Activated T-helper 2 cell treated with anti-CD3 and anti-CD28 coated beads, Interferon-gamma antibody, Interleukin-2, Interleukin-4, amounts not matched to agents 10 μg/mL and 5 μg/mL and 100 μg/mL, durations not matched to agents 14 hours and 24 hours and 36 hours (primary cell): ENCODE data around the gene TCP1. TPM values are rescaled to one million over a fixed set of nuclear protein-coding genes. Genes with fewer than 3 reads are reported as not detected.
A peak's percentile ranks its signal among the peaks of the same experiment; 100 is the strongest.

Experiments used
- DNase-seq: peaks from one replicate; pipeline ENCODE4 v3.0.0; 2021; ENCODE audit warnings: low spot score
- H3K27ac Mint-ChIP-seq: one replicate; pipeline ENCODE4 v1.8.0; 2021; ENCODE audit warnings: mixed read lengths
- H3K27me3 Mint-ChIP-seq: one replicate; pipeline ENCODE4 v1.8.0; 2021; ENCODE audit warnings: low read depth, mixed read lengths
- H3K36me3 Mint-ChIP-seq: one replicate; pipeline ENCODE4 v1.8.0; 2021; ENCODE audit warnings: low read depth, mixed read lengths
- H3K4me1 Mint-ChIP-seq: one replicate; pipeline ENCODE4 v1.8.0; 2021; ENCODE audit warnings: low read depth, mixed read lengths
- H3K4me3 Mint-ChIP-seq: one replicate; pipeline ENCODE4 v1.8.0; 2021; ENCODE audit warnings: low read depth, mild to moderate bottlenecking, moderate library complexity, mixed read lengths
- H3K9me3 Mint-ChIP-seq: one replicate; pipeline ENCODE4 v1.8.0; 2021; ENCODE audit warnings: mixed read lengths
- intact Hi-C: fragments of 100-400 bp; cut with micrococcal nuclease; formaldehyde crosslinking; loops from one replicate; pipeline ENCODE4 v1.15.1; 2023
- total RNA-seq: library from RNA; stranded (reverse); gene quantifications from 2 replicates; pipeline ENCODE4 v1.2.3, GENCODE V29; 2022

TCP1 gene
- total RNA-seq, 1 donor from 2014 or later: 438 TPM

DNA sequence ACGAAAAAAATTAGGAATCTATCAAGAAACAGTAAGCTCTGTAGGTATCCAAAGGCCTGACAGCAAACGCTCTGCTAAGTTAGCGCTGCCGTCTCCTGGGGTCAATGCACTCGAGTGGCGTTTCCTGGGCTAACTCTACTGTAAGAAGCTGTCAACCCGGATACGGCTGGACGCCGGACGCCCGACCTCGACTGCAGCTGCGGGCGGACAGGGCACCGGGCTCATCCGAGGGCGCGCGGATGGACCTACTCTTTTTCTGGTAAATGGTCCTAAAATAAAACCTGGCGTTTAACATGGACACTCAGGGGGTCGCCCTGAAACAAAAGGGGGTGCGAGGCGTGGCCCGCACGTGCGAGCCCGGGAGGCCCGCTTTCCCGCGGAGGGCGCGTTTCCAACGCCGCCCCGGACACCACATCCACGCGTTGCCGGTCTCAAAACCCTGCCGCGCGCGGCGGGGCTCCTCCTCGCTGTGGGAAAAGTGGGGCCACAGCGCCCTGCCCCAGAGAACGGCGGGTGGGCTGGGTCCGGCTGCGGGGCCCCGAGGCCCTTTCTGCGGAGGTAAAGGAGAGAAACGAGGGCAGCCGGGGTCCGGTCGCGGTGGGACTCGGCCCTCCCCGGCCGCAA is 537 bp downstream of the TCP1 start:
- peak; percentile 16 for DNase-seq
- intact Hi-C loops: loop anchor here (1.0 to 2.0 kb wide), 4 partner anchors 27 to 180 kb away; partner anchors contain the start of genes ACAT2, IGF2R and WTAP
- Mint-ChIP-seq H3K4me3 (peak overlapping the region; percentile 96), H3K27ac (peak overlapping the region; percentile 86), H3K9me3 (no peaks in the 10 kb centered on the region), H3K36me3 (peaks cover 74% of the 10 kb centered on the region), H3K27me3 (no peaks in the 10 kb centered on the region), H3K4me1 (peaks cover 44% of the 10 kb centered on the region)

GRCh38 chr6:159788276-159788675 is 1.1 kb downstream of the TCP1 start:
- DNase-seq: no peak
- Mint-ChIP-seq H3K27ac (peak overlapping the region; percentile 86), H3K27me3 (no peaks in the 10 kb centered on the region), H3K36me3 (peaks cover 73% of the 10 kb centered on the region), H3K4me3 (peak overlapping the region; percentile 96), H3K4me1 (peaks cover 45% of the 10 kb centered on the region), H3K9me3 (no peaks in the 10 kb centered on the region)
- intact Hi-C loops: loop anchor here (2.0 kb wide), 1 partner anchor 181 kb away; the partner anchor contains the start of gene IGF2R

DNA sequence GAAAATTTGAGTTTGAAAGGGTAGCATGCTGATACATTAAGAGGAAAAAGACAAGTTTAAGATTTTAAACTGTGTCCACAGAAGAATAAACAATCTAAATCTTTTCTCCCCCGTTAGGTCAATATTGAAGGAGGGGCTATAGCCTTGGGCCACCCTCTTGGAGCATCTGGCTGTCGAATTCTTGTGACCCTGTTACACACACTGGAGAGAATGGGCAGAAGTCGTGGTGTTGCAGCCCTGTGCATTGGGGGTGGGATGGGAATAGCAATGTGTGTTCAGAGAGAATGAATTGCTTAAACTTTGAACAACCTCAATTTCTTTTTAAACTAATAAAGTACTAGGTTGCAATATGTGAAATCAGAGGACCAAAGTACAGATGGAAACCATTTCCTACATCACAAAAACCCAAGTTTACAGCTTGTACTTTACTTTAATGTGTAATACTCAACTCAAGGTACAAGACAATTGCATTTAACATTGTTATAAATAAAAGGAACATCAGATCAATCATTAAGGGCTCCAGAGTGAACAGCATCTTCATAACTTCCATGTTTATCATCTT is 10.8 kb downstream of the TCP1 start:
- Mint-ChIP-seq H3K36me3 (peaks cover 92% of the 10 kb centered on the region), H3K27me3 (no peaks in the 10 kb centered on the region)

DNA sequence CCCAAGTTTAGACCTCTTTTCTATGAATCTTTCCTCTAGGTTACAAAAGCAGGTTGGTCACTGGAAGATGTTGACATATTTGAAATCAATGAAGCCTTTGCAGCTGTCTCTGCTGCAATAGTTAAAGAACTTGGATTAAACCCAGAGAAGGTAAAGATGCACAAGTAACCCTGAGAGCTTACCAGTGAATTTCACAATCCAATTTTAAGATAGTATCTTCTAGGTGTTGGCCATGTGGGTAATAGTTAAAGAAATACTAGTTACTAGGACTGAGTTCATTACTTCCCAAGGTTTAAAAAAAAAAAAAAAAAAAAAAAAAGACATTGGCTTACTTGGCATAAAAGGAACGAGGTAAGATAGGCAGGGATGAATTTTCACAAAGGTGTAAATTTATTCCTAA is 11.3 kb downstream of the TCP1 start:
- DNase-seq: no peak
- Mint-ChIP-seq H3K27me3 (no peaks in the 10 kb centered on the region), H3K4me1 (peaks cover 19% of the 10 kb centered on the region), H3K27ac (no peak overlapping the region), H3K9me3 (no peaks in the 10 kb centered on the region), H3K36me3 (peaks cover 93% of the 10 kb centered on the region), H3K4me3 (no peak overlapping the region)
- intact Hi-C loops: no loop called here

More for the DNA sequence above, 10.8 kb downstream of the TCP1 start:
- intact Hi-C loops: no loop called here
- Mint-ChIP-seq H3K9me3 (no peaks in the 10 kb centered on the region), H3K4me3 (no peak overlapping the region), H3K27ac (no peak overlapping the region), H3K4me1 (peaks cover 19% of the 10 kb centered on the region)
- no peak for DNase-seq

- H3K4me1 Mint-ChIP-seq: peaks cover 12% of the 10 kb centered on the region
- intact Hi-C loops: no loop called here
- H3K9me3 Mint-ChIP-seq: no peaks in the 10 kb centered on the region
- H3K4me3 Mint-ChIP-seq: no peak overlapping the region
- no peak overlapping the region for H3K27ac Mint-ChIP-seq
- no peaks in the 10 kb centered on the region for H3K27me3 Mint-ChIP-seq
- no peak for DNase-seq
- peaks cover 87% of the 10 kb centered on the region for H3K36me3 Mint-ChIP-seq
Observed at GRCh38 chr6:159777240-159777904, 12.0 kb downstream of the TCP1 start.

- DNase-seq: no peak
- no peak overlapping the region for H3K4me3 Mint-ChIP-seq
- H3K9me3 Mint-ChIP-seq: peaks cover 3% of the 10 kb centered on the region
- H3K36me3 Mint-ChIP-seq: peaks cover 84% of the 10 kb centered on the region
- intact Hi-C loops: no loop called here
- peaks cover 5% of the 10 kb centered on the region for H3K4me1 Mint-ChIP-seq
- H3K27me3 Mint-ChIP-seq: no peaks in the 10 kb centered on the region
- H3K27ac Mint-ChIP-seq: no peak overlapping the region
Observed at GRCh38 chr6:159772196-159772595, 17.2 kb downstream of the TCP1 start.

DNA sequence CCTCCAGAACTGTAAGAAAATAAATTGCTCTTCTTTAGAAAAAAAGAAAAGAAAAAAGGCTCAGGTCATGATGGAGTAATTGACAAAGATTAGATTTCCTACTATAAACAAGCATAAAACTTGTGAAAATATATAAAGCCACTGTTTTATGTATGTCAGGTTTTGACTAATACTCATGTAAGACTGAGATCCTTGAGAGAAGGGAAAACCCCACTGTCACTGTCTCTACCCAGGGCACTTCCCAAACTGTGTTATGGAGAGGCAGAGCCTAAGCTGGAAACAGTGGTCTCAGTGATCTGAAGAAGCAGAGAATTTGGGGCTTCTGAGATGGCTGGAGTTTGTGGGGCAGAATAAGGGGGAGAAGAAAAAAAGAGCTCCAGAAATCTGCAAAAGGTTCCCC is 19.9 kb downstream of the TCP1 start:
- no peak for DNase-seq
- Mint-ChIP-seq H3K9me3 (peaks cover 3% of the 10 kb centered on the region), H3K27me3 (no peaks in the 10 kb centered on the region), H3K36me3 (peaks cover 84% of the 10 kb centered on the region), H3K4me1 (peaks cover 21% of the 10 kb centered on the region), H3K27ac (peak overlapping the region; percentile 53), H3K4me3 (no peak overlapping the region)
- intact Hi-C loops: no loop called here

DNA sequence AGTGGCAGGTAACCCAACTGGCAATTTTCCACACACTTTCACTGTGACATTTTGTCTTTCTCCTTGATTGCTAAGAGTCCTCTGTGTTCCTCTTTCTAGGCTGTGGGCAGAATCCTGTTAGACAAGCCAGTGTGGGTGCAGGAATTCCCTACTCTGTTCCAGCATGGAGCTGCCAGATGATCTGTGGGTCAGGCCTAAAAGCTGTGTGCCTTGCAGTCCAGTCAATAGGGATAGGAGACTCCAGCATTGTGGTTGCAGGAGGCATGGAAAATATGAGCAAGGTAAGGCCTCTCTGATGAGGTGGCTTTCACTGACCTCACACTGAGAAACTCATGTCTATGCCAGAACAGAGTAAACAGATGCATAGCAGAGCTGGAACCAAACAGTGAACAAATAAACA is 22.5 kb downstream of the TCP1 start:
- Mint-ChIP-seq H3K4me1 (peaks cover 26% of the 10 kb centered on the region), H3K27ac (peak overlapping the region; percentile 66), H3K4me3 (no peak overlapping the region), H3K27me3 (no peaks in the 10 kb centered on the region), H3K9me3 (peaks cover 3% of the 10 kb centered on the region), H3K36me3 (peaks cover 81% of the 10 kb centered on the region)
- intact Hi-C loops: no loop called here
- DNase-seq: no peak

GRCh38 chr6:159762681-159763293 is 26.6 kb downstream of the TCP1 start:
- Mint-ChIP-seq H3K36me3 (peaks cover 61% of the 10 kb centered on the region), H3K4me3 (peak overlapping the region; percentile 93), H3K9me3 (no peaks in the 10 kb centered on the region), H3K27me3 (no peaks in the 10 kb centered on the region), H3K4me1 (peaks cover 46% of the 10 kb centered on the region), H3K27ac (peak overlapping the region; percentile 90)
- intact Hi-C loops: loop anchor here (1.0 kb wide), 3 partner anchors 27 to 69 kb away; partner anchors contain the start of genes SOD2 and TCP1
- peak; percentile 24 for DNase-seq

GRCh38 chr6:159761873-159762680 is 27.3 kb downstream of the TCP1 start, which contains the start of gene ACAT2:
Gene ACAT2, plus strand, starts transcription at chr6:159762045. Its CDS starts 43 bp downstream, at chr6:159762088.
- peaks cover 60% of the 10 kb centered on the region for H3K36me3 Mint-ChIP-seq
- no peaks in the 10 kb centered on the region for H3K9me3 Mint-ChIP-seq
- H3K4me3 Mint-ChIP-seq: peak within 1 kb of the TSS; percentile 93
- H3K27ac Mint-ChIP-seq: peak within 1 kb of the TSS; percentile 93
- H3K27me3 Mint-ChIP-seq: no peaks in the 10 kb centered on the region
- peak; percentile 91 for DNase-seq
- intact Hi-C loops: loop anchor here (1.0 kb wide), 3 partner anchors 27 to 69 kb away; partner anchors contain the start of genes SOD2 and TCP1
- peaks cover 46% of the 10 kb centered on the region for H3K4me1 Mint-ChIP-seq

DNA sequence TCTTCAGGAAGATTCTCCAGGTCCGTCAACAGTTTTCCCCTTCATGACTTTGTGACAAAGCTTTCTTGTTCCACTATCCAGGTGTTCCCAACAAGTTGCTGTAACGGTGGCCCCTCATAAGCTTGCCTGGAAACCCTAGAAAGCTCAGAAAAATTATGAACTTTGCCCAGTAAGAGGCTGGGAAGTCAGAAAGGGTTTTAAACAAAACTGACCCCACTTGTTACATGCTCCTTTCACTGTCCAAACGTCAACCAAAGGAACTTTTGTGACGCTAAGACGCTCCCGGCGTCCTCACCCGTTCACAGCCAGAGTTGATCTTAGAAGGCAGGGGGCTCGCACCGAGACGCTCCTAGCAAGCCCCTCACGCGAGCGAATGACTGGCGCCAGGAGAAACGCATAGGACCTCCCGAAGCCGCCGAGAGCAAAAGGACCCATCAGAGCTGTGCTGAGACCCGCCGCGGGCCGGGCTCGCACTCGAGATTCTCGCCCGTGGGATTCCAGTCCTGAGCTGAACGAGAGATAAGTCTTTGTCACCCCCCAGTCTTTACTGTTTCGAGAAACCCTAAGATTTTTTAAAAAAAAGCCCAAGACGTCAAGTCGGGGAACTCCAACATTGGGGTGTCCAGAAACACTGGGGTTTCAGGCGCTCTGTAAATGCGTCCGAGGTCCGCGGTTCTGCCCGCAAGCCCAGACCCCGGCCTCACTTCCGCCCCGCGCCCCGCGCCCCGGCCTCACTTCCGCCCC is 28.1 kb downstream of the TCP1 start:
- H3K9me3 Mint-ChIP-seq: no peaks in the 10 kb centered on the region
- intact Hi-C loops: no loop called here
- H3K4me1 Mint-ChIP-seq: peaks cover 40% of the 10 kb centered on the region
- peak overlapping the region; percentile 87 for H3K4me3 Mint-ChIP-seq
- H3K27ac Mint-ChIP-seq: peak overlapping the region; percentile 93
- no peak for DNase-seq
- no peaks in the 10 kb centered on the region for H3K27me3 Mint-ChIP-seq
- peaks cover 60% of the 10 kb centered on the region for H3K36me3 Mint-ChIP-seq
